Lower lobe of right lung (tissue), 2 donors: ENCODE data around the gene CTXN1. TPM values are rescaled to one million over a fixed set of nuclear protein-coding genes. Genes with fewer than 3 reads are reported as not detected.

ENCODE experiments used
- ATAC-seq, 2 donors: fragments of 200-7000 bp; cut with Tn5 transposase; one replicate each; pipeline ENCODE4 v1.9.1; 2020 to 2022; ENCODE audit warnings: mild to moderate bottlenecking in 2 of 2, moderate library complexity in 2 of 2
- DNase-seq: peaks from one replicate; pipeline ENCODE4 v3.0.0-alpha.2; 2020
- H3K27ac ChIP-seq: fragments of 200-600 bp; one replicate; pipeline ENCODE4 v1.8.0; 2022
- H3K27me3 ChIP-seq: fragments of 200-600 bp; one replicate; pipeline ENCODE4 v1.8.0; 2022; ENCODE audit warnings: low read depth
- H3K36me3 ChIP-seq: fragments of 200-600 bp; one replicate; pipeline ENCODE4 v1.8.0; 2022; ENCODE audit warnings: mild to moderate bottlenecking
- H3K4me1 ChIP-seq: fragments of 200-600 bp; one replicate; pipeline ENCODE4 v1.8.0; 2022
- H3K4me3 ChIP-seq: fragments of 200-600 bp; one replicate; pipeline ENCODE4 v1.8.0; 2022; ENCODE audit warnings: mild to moderate bottlenecking
- H3K9me3 ChIP-seq: fragments of 200-600 bp; one replicate; pipeline ENCODE4 v1.8.0; 2022
- intact Hi-C: fragments of 100-400 bp; cut with DNase I; formaldehyde crosslinking; loops from one replicate; pipeline ENCODE4 v1.11.0; 2022
- total RNA-seq: library from RNA; stranded (reverse); fragmentation: NEBNext Ultra II Directional; extraction: Animal tissue kit (Norgen Biotek cat#: 25700); gene quantifications from one replicate; pipeline ENCODE4 v1.2.1, GENCODE V29; 2021
- TF ChIP-seq, protein P1 (sequence below): fragments of 200-600 bp; IDR thresholded peaks from one replicate; pipeline ENCODE4 v1.8.0; 2022; ENCODE audit warnings: antibody characterized with exemption, mild to moderate bottlenecking
- donor health status: DM: no; HTN: yes; CAD: no; lungs with severe emphysema.

CTXN1 gene
- total RNA-seq, 1 donor from 2014 or later = 5.8 TPM

- no peaks in the 10 kb centered on the region for H3K9me3 ChIP-seq
- H3K36me3 ChIP-seq = no peaks in the 10 kb centered on the region
- H3K27me3 ChIP-seq = no peaks in the 10 kb centered on the region
- H3K4me1 ChIP-seq = peaks cover 25% of the 10 kb centered on the region
- DNase-seq = peak; percentile 45
- TF ChIP-seq, protein P1, sequence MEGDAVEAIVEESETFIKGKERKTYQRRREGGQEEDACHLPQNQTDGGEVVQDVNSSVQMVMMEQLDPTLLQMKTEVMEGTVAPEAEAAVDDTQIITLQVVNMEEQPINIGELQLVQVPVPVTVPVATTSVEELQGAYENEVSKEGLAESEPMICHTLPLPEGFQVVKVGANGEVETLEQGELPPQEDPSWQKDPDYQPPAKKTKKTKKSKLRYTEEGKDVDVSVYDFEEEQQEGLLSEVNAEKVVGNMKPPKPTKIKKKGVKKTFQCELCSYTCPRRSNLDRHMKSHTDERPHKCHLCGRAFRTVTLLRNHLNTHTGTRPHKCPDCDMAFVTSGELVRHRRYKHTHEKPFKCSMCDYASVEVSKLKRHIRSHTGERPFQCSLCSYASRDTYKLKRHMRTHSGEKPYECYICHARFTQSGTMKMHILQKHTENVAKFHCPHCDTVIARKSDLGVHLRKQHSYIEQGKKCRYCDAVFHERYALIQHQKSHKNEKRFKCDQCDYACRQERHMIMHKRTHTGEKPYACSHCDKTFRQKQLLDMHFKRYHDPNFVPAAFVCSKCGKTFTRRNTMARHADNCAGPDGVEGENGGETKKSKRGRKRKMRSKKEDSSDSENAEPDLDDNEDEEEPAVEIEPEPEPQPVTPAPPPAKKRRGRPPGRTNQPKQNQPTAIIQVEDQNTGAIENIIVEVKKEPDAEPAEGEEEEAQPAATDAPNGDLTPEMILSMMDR = no peak
- intact Hi-C loops = no loop called here
- H3K4me3 ChIP-seq = no peak overlapping the region
- ATAC-seq = no peak
- no peak overlapping the region for H3K27ac ChIP-seq
Measured at GRCh38 chr19:7900401-7900870, 25.5 kb downstream of the CTXN1 start.

DNA sequence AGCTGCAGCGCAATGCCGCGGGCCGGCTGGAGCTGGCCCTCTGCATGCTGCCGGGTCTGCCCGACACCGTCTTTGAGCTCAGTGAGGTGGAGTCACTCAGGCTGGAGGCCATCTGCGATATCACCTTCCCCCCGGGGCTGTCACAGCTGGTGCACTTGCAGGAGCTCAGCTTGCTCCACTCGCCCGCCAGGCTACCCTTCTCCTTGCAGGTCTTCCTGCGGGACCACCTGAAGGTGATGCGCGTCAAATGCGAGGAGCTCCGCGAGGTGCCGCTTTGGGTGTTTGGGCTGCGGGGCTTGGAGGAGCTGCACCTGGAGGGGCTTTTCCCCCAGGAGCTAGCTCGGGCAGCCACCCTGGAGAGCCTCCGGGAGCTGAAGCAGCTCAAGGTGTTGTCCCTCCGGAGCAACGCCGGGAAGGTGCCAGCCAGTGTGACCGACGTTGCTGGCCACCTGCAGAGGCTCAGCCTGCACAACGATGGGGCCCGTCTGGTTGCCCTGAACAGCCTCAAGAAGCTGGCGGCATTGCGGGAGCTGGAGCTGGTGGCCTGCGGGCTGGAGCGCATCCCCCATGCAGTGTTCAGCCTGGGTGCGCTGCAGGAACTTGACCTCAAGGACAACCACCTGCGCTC is 26.1 kb downstream of the CTXN1 start:
- no peak overlapping the region for H3K27ac ChIP-seq
- no peaks in the 10 kb centered on the region for H3K9me3 ChIP-seq
- DNase-seq (no peak), ATAC-seq (no peak)
- intact Hi-C loops = no loop called here
- no peak overlapping the region for H3K4me3 ChIP-seq
- TF ChIP-seq, protein P1 = no peak
- peaks cover 20% of the 10 kb centered on the region for H3K4me1 ChIP-seq
- peaks cover 4% of the 10 kb centered on the region for H3K27me3 ChIP-seq
- no peaks in the 10 kb centered on the region for H3K36me3 ChIP-seq

DNA sequence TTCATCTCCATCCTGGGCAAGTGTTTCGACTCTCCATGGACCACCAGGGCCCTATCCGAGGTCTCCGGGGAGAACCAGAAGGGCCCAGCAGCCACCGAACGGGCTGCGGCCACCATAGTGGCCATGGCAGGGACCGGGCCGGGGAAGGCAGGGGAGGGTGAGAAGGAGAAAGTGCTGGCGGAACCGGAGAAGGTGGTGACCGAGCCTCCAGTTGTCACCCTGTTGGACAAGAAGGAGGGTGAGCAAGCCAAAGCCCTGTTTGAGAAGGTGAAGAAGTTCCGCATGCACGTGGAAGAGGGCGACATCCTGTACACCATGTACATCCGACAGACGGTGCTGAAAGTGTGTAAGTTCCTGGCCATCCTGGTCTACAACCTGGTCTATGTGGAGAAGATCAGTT is 27.0 kb downstream of the CTXN1 start:
- Histone ChIP-seq H3K9me3 (no peaks in the 10 kb centered on the region), H3K27ac (no peak overlapping the region), H3K27me3 (peaks cover 9% of the 10 kb centered on the region), H3K36me3 (no peaks in the 10 kb centered on the region), H3K4me1 (peaks cover 13% of the 10 kb centered on the region), H3K4me3 (no peak overlapping the region)
- intact Hi-C loops = no loop called here
- TF ChIP-seq, protein P1 = no peak
- no peak for ATAC-seq
- no peak for DNase-seq

DNA sequence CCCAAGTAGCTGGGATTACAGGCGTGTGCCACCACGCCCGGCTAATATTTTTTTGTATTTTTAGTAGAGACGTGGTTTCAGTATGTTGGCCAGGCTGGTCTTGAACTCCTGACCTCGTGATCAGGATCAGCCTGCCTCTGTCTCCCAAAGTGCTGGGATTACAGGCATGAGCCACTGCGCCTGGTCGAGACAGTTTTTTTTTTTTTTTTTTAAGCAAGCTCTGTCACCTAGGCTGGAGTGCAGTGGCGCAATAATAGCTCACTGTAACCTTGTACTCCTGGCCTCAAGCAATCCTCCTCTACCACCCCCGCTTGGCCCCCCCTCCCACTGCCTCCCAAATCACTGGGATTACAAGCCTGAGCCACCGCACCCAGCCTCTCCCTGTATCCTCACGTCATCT is 28.6 kb downstream of the CTXN1 start:
- Histone ChIP-seq H3K27ac (no peak overlapping the region), H3K9me3 (no peaks in the 10 kb centered on the region), H3K27me3 (peaks cover 9% of the 10 kb centered on the region), H3K4me1 (peaks cover 5% of the 10 kb centered on the region), H3K36me3 (no peaks in the 10 kb centered on the region), H3K4me3 (no peak overlapping the region)
- TF ChIP-seq, protein P1 = no peak
- DNase-seq = peak; percentile 65
- peak; percentile 25 to 41 for ATAC-seq
- intact Hi-C loops = no loop called here

DNA sequence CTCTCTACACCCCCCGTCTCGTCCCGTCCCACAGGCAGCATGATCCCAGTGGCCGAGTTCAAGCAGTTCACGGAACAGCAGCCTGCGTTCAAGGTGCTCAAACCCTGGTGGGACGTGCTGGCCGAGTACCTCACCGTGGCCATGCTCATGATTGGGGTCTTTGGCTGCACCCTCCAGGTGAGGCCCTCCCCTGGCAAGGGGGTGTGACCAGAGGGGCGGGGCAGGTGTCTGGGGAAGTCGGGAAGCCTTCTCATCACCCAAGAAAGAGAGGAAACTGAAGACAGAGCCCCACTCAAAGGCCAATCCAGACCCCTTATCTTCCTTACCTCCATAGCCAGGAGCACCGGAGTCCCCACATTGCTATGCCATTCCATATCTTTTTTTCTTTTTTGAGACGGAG is 30.4 kb downstream of the CTXN1 start:
- Histone ChIP-seq H3K27ac (peak overlapping the region; percentile 59), H3K36me3 (no peaks in the 10 kb centered on the region), H3K9me3 (no peaks in the 10 kb centered on the region), H3K4me1 (no peaks in the 10 kb centered on the region), H3K4me3 (no peak overlapping the region), H3K27me3 (peaks cover 9% of the 10 kb centered on the region)
- intact Hi-C loops = no loop called here
- TF ChIP-seq, protein P1 = no peak
- ATAC-seq (no peak), DNase-seq (no peak)
